AG10803 (cell line): ENCODE measurements around the gene RNF187.

ENCODE experiments used
- DNase-seq: peaks from one replicate; pipeline ENCODE4 v3.0.0; 2010; ENCODE audit warnings: low read depth
- H3K4me3 ChIP-seq: 2 replicates; pipeline ENCODE4 v1.5.1; 2011; ENCODE audit warnings: mild to moderate bottlenecking, low read length, control low read depth
- TF ChIP-seq, protein P1 (sequence below): conservative IDR thresholded peaks from 2 replicates; pipeline ENCODE4 v1.5.1; 2011; ENCODE audit warnings: mild to moderate bottlenecking, low read length, control low read depth, inconsistent platforms

RNF187 gene

DNA sequence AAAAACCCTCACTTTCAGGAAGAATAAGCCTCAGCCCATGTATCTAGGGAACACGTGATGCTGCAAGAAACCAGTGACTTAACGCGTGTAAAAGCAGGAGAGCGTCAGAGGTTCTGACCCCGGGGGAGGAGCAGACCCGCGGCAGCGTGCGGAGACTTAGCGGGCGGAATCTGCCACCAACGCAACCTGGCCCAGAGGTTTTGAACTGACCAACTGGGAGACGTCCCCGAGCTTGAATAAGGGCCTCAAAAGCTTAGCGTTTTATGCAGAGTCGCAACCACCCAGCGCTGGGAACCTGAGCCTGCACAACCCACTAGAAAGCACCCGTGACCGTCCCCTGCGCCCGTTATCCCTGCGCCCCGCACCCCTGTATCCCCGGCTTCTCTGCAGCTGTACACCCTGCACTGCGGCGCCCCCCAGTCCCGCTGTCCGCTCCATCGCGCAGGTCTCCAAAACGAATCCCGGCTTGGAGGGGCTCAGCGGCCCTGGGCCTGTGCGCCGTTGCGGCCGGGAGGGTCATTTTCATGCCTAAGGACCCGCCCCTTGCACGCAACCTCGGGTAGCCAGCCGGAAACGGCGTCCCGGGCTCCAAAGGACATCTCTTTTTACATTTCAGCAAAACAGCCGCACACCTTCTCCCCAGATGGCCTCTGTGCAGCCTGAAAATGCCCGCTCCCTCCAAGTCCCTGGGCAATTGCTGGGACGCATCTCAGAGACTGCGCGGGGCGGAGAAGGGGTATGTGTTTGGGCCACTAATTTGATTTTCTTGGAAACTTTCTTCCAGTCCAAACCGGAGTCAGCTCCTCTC is 41.1 kb upstream of the RNF187 start:
- peak; percentile 43 for DNase-seq
- TF ChIP-seq, protein P1, sequence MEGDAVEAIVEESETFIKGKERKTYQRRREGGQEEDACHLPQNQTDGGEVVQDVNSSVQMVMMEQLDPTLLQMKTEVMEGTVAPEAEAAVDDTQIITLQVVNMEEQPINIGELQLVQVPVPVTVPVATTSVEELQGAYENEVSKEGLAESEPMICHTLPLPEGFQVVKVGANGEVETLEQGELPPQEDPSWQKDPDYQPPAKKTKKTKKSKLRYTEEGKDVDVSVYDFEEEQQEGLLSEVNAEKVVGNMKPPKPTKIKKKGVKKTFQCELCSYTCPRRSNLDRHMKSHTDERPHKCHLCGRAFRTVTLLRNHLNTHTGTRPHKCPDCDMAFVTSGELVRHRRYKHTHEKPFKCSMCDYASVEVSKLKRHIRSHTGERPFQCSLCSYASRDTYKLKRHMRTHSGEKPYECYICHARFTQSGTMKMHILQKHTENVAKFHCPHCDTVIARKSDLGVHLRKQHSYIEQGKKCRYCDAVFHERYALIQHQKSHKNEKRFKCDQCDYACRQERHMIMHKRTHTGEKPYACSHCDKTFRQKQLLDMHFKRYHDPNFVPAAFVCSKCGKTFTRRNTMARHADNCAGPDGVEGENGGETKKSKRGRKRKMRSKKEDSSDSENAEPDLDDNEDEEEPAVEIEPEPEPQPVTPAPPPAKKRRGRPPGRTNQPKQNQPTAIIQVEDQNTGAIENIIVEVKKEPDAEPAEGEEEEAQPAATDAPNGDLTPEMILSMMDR = no peak
- peak overlapping the region; percentile 53 for H3K4me3 ChIP-seq

DNA sequence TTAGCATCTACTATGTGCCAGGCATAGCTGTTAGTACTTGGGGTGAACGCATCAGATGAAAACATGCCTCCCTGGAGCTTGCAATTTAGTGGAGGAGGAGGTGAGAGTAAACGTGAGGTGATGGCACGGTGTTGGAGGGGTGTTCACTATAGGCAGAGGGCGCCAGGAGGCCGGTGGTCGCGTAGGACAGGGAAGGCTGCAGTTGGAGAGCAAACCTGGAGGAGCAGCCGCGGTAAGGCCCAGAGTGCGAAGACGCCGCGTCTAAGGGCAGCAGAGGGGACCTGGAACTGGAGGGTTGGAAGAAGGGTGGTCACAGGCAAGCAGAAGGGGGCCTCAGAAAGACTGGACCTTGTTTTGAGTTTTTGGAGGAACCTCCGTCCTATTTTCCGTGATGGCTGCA is 40.3 kb upstream of the RNF187 start:
- TF ChIP-seq, protein P1 = no peak
- no peak overlapping the region for H3K4me3 ChIP-seq
- DNase-seq = no peak

DNA sequence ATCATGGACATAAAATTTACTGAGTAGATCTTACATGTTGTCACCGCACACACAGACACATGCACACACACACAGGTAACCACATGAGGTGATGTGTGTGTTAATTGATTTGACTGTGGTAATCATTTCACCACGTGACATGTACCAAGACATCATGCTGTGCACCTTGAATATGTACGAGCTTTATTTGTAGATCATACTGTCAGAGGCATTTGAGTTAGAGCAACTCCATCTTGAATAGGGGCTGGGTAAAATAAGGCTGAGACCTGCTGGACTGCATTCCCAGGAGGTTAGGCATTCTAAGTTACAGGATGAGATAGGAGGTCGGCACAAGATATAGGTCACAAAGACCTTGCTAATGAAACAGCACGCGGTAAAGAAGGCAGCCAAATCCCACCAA is 38.8 kb upstream of the RNF187 start:
- TF ChIP-seq, protein P1 = no peak
- no peak overlapping the region for H3K4me3 ChIP-seq
- no peak for DNase-seq

DNA sequence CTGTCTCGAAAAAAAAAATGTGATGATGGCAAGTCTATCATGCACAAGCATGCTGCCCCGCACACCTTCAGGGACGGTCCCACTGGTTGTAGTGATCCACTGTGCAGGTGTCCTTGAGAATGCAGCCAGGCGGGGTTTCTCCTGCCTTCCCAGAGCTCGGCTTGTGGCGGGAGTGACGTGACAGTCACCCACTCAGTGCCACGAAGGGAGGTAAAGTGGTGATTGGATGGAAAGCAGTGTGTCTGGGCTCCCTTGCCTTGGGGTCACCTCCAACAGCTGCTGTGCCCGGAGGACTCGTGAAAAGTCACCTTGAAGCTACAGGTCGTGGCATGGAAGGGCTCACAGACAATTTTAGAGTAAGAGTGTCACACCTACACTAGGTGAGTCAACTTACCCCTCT is 37.0 kb upstream of the RNF187 start:
- no peak for DNase-seq
- TF ChIP-seq, protein P1 = no peak
- no peak overlapping the region for H3K4me3 ChIP-seq

DNA sequence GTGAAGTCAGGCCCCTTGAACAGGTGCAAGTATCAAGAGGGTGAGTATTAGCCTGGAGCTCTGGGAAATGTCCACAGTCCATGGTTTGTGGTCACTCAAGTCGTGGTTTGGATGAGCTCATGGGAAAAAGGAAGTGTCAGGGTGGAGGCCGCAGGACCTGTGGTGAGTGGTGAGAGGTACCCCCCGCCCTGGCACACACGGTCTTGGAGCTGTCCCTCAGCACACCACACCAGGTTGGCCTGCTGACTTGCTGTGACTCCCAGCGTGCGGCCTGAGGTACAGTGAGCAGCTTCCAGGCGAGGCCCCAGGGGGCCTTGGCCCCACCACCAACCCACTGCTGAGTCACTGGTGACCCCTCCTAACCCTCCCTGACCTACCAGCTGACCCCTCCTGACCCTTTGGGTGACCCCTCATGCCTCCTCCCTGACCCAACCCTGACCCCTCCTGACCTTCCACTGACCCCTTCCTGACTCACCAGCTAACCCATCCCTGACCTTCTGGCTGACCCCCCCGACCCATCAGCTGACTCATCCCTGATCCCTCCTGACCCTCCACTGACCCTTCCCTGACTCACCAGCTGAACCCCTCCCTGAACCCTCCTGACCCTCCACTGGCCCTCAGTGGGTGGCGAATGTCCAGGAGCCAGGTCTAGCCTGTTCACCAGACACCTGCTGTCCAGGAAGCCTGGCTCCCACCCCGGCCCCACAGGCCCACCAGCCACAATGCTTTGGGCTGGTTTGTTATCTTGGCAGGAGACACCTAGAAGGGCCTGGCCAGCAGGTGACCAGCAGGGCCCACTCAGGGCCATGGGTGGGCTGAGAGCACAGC is 34.8 kb upstream of the RNF187 start:
- DNase-seq = no peak
- H3K4me3 ChIP-seq = no peak overlapping the region
- TF ChIP-seq, protein P1 = no peak

DNA sequence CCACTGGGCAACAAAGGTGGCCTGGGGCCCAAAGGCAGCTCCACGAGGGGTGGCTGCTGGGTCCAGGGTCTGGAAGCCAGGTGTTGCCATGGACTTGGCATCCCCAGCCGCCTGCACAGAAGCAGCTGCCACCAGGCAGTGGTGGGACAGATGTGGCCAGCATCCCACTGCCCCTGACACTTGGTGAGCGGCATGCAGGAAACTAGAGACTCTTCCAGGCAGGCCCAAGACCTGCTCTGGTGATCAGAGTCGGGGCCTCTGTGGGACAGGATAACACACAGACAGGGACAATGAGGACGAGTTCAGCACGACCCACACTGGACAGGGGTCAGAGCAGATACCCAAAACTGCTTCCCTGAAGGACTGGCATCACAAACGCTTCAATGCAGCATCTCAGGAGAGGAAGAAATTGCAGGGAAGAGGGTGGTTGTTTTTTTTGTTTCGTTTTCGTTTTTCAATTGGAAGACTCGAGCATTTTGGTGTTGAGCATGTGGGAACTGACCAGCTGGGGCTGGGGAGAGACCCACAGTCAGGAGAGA is 34.1 kb upstream of the RNF187 start:
- H3K4me3 ChIP-seq = no peak overlapping the region
- DNase-seq = no peak
- TF ChIP-seq, protein P1 = no peak
